Medulla oblongata (tissue), 1 donor: ENCODE data around the gene MUC5B.

Experiments
- DNase-seq: peaks from one replicate; pipeline ENCODE4 v3.0.0-alpha.2; 2015; ENCODE audit errors: extremely low spot score

MUC5B gene

GRCh38 chr11:1221848-1222311, 986 bp upstream of the MUC5B start:
- no peak for DNase-seq

- DNase-seq: no peak
These were observed 662 bp downstream of the MUC5B start for GRCh38 chr11:1223346-1224110.

GRCh38 chr11:1224111-1224490, 1.2 kb downstream of the MUC5B start:
- no peak for DNase-seq

- no peak for DNase-seq
These were observed 1.9 kb downstream of the MUC5B start for GRCh38 chr11:1224491-1225385.

- no peak for DNase-seq
These were observed 2.7 kb downstream of the MUC5B start for GRCh38 chr11:1225386-1226225.

- DNase-seq: no peak
These were observed 3.5 kb downstream of the MUC5B start for GRCh38 chr11:1226226-1226985.

GRCh38 chr11:1226986-1227550, 4.2 kb downstream of the MUC5B start:
- no peak for DNase-seq

- no peak for DNase-seq
These were observed 4.8 kb downstream of the MUC5B start for GRCh38 chr11:1227551-1228100.

GRCh38 chr11:1228101-1228821, 5.4 kb downstream of the MUC5B start:
- DNase-seq: no peak

GRCh38 chr11:1228921-1229451, 6.1 kb downstream of the MUC5B start:
- no peak for DNase-seq

GRCh38 chr11:1229471-1230120, 6.7 kb downstream of the MUC5B start:
- no peak for DNase-seq

- DNase-seq: no peak
These were observed 7.2 kb downstream of the MUC5B start for GRCh38 chr11:1230121-1230455.

- DNase-seq: no peak
These were observed 7.9 kb downstream of the MUC5B start for GRCh38 chr11:1230456-1231395.

GRCh38 chr11:1231396-1232020, 8.6 kb downstream of the MUC5B start:
- DNase-seq: no peak

GRCh38 chr11:1232021-1232882, 9.4 kb downstream of the MUC5B start:
- DNase-seq: no peak

GRCh38 chr11:1232883-1233321, 10.0 kb downstream of the MUC5B start:
- no peak for DNase-seq
